ENCODE measurements around the gene GRK5.

DNA sequence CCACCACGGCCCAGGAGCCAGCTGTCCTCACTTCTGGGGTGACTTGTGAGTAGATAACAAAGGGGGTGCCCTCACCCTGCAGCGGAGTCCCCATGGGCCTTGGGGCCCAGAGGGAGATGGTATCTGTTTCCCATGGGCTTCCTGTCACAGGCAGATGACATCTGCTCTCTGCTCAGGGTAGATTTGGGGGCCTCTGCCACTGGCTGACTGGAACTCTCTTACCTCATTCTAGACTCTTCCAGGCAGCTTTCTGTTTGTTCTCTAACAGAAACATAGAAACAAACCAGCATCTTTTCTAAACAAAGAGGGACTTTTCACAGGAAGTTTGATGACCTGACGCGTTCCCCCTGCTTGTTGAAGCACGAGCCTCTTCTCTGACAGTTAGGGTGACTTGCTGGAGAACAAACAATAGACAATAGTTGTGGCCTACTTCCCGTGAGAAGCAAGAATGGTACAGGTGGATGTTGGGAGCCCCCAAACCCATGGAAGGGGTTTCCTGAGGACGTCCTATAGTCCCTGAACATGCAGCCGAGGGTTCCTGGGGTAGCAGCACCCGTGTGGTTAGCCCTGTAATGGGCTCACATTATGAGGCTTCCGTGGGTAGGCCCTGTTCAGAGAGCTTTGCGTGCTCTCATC lies 61.6 kb downstream of the GRK5 start:
- TF ChIP-seq, protein P1, sequence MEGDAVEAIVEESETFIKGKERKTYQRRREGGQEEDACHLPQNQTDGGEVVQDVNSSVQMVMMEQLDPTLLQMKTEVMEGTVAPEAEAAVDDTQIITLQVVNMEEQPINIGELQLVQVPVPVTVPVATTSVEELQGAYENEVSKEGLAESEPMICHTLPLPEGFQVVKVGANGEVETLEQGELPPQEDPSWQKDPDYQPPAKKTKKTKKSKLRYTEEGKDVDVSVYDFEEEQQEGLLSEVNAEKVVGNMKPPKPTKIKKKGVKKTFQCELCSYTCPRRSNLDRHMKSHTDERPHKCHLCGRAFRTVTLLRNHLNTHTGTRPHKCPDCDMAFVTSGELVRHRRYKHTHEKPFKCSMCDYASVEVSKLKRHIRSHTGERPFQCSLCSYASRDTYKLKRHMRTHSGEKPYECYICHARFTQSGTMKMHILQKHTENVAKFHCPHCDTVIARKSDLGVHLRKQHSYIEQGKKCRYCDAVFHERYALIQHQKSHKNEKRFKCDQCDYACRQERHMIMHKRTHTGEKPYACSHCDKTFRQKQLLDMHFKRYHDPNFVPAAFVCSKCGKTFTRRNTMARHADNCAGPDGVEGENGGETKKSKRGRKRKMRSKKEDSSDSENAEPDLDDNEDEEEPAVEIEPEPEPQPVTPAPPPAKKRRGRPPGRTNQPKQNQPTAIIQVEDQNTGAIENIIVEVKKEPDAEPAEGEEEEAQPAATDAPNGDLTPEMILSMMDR (IDR thresholded peaks at IDR 0.05) = no peak
- TF ChIP-seq ZFX (IDR thresholded peaks at IDR 0.05; ENCODE audit: borderline replicate concordance) = no peak
